Fibroblast of villous mesenchyme (primary cell): ENCODE measurements around the gene SUMO1. TPM values are rescaled to one million over a fixed set of nuclear protein-coding genes. Genes with fewer than 3 reads are reported as not detected.
"Not testable (repeated sequence)": the region's sequence is repeated elsewhere in the genome, so short reads cannot be mapped to it uniquely, and the experiment has no call there.

ENCODE experiments used
- DNase-seq: peaks from one replicate; pipeline ENCODE4 v3.0.0-alpha.2; 2010; ENCODE audit warnings: low read depth
- H3K4me3 ChIP-seq: 2 replicates; pipeline ENCODE4 v1.5.1; 2011; ENCODE audit warnings: low read depth, mild to moderate bottlenecking, low read length
- total RNA-seq: library from RNA; depleted of rRNA; stranded (reverse); fragments of >200 nt; gene quantifications from 2 replicates; pipeline ENCODE4 v1.2.3, GENCODE V29; 2012
- TF ChIP-seq, protein P1 (sequence below): IDR thresholded peaks from 2 replicates; pipeline ENCODE4 v1.5.1; 2012; ENCODE audit warnings: low read depth, mild to moderate bottlenecking, low read length; ENCODE audit not compliant: insufficient read depth

SUMO1 gene
- total RNA-seq: 109 and 167 TPM in 2 replicates

DNA sequence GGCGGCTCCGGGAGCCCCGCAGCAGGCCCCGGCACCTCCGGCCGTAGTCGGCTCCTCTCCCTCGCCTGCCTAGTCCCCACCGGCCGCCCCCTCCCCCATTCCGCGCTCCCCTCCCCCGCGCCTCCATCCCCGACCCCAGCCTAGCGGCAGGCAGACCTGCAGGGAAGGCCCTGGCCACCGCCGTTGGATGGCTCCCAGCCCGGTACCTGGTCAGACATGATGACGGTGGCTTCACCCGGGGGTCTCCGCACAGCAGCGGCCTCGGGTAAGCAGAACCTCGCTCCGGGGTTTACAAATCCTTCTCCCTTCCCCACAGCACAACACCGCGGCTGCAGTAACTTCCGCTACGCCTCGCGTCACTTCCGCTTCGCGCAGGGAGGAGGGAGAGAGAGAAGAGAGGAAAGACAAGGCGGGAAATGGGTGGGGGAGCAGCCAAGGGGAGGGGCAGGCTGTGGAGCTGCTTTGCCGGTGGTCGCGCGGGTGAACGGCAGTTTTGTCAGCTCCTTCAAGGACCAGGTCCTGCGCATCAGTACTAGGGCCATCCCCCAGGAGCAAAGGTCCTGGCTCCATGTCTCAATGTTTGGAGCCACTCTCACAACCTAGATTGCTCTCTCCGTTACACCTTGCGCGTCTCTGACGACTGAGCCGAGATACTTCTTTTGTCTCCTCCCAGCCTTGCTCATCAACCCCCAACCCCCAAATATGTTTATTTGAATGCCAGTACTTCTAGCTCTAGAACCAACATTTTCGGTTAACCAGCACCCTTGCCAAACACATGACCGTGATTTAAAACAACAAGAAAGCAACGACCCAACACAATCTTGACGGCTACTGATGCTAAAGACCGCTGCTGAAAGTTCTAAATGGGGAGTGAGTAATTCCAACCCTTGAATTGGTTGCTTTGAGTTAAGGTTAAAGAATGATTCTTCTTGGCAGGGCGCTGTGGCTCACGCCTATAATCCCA, at the start of gene SUMO1:
SUMO1 (minus strand) TSS at position 364 of the 964 bp plus-strand sequence; CDS start at position 218, 146 bp downstream.
- peak; percentile 84 for DNase-seq
- TF ChIP-seq, protein P1, sequence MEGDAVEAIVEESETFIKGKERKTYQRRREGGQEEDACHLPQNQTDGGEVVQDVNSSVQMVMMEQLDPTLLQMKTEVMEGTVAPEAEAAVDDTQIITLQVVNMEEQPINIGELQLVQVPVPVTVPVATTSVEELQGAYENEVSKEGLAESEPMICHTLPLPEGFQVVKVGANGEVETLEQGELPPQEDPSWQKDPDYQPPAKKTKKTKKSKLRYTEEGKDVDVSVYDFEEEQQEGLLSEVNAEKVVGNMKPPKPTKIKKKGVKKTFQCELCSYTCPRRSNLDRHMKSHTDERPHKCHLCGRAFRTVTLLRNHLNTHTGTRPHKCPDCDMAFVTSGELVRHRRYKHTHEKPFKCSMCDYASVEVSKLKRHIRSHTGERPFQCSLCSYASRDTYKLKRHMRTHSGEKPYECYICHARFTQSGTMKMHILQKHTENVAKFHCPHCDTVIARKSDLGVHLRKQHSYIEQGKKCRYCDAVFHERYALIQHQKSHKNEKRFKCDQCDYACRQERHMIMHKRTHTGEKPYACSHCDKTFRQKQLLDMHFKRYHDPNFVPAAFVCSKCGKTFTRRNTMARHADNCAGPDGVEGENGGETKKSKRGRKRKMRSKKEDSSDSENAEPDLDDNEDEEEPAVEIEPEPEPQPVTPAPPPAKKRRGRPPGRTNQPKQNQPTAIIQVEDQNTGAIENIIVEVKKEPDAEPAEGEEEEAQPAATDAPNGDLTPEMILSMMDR: no peak
- H3K4me3 ChIP-seq: peak within 1 kb of the TSS; percentile 97

DNA sequence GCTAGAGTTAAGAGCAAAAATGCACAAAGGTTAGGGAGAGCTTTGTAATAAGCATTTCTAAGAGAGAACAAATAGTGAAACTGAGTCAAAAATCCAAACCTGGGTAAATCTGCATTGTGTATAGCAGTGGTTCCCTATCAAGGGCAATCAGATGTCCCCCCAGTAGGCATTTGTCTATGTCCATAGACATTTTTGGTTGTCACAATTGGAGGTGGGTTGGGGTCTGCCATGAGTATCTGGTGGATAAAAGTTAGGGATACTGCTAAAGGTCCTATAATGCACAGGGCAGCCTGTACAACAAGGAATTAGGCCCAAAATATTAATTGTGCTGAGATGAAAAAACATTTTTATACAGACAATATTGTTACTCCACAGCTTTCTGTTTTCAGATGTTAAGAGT, 48.2 kb upstream of the SUMO1 start:
- TF ChIP-seq, protein P1: no peak
- no peak overlapping the region for H3K4me3 ChIP-seq
- no peak for DNase-seq

DNA sequence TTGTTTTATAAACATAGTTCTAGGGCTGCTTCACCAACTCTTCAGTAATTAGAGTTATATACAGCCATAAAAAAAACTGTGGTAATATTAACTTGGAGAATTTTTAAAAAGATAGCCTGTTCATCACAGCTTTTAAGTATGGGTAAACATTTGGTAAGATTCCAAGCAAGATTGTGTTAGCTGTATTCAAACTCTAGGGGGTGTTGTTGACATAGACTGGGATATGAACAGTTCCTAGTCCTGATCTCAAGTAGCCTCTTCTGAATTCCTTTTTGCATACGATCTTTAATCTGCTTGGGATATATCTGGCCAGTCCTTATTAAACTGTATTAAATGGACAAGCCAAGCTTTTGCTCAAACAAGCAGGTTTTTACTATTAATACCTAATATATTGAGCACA, 40.5 kb upstream of the SUMO1 start:
- no peak overlapping the region for H3K4me3 ChIP-seq
- DNase-seq: peak; percentile 80
- TF ChIP-seq, protein P1: peak; percentile 68

DNA sequence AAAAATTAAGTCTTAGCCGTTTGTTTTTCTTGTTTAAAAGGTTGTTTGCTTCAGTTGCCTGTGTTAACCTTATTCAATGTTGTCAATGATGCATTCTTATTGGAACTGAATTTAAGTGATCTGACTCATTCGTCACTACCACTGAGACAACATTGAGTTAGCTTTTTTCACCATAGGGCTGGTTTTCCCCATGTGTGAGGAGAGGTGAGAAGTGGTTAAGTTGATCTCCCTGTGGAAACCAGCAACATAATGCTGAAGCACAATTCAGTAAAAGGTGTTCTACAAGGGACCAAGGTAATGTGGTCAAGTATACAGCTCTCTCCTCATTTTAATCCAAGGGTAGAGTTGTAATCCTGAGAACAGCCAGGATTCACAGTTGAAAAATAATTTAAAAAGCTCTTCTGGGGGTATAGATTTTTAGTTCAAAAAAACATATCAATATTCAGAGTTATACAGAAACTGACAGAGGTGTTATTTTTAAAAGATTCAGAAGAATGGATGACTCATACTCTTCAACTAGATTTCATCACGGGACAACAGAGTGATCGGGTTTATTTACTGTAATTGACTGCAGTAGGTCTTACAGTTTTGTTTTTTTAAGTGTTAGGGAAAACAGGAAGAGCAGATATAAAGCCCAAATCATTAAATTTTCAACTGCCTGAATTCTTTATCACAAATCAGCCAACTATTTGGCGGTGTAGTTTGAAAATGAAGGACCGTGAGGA, 39.8 kb upstream of the SUMO1 start:
- TF ChIP-seq, protein P1: no peak
- H3K4me3 ChIP-seq: no peak overlapping the region
- peak; percentile 80 for DNase-seq

DNA sequence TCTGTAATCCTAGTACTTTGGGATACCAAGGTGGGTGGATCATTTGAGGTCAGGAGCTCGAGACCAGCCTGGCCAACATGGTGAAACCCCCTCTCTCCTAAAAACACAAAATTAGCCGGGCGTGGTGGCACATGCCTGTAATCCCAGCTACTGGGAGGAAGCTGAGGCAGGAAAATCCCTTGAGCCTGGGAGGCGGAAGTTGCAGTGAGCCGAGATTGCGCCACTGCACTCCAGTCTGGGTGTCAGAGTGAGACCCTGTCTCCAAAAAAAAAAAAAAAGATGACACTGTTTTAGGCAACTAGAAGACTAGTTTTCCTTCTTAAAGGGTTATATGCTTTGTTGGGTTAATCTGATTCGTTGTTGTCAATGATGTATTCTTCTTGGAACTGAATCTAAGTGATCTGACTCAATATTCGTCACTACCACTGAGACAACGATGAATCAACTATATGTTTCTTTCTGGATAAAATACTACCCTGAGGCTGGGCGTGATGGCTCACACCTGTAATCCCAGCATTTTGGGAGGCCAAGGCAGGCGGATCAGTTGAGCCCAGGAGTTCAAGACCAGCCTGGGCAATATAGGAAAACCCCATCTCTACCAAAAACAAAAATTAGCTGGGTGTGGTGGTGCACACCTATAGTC, 37.8 kb upstream of the SUMO1 start:
- not testable (repeated sequence) for H3K4me3 ChIP-seq

DNA sequence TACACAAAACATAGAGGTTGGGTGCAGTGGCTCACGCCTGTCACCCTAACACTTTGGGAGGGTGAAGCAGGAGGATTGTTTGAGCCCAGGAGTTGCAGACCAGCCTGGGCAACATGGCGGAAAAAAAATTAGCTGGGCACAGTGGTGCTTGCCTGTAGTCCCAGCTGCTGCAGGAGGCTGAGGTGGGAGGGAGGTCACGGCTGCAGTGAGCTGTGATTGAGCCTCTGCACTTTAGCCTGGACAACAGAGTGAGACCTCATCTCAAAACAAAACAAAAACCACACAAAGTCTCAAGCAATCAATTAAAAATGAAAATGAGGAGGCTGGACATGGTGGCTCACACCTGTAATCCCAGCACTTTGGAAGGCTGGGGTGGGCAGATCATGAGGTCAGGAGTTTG, 32.1 kb upstream of the SUMO1 start:
- H3K4me3 ChIP-seq: no peak overlapping the region
- TF ChIP-seq, protein P1: no peak
- no peak for DNase-seq

More for the DNA sequence above, 37.8 kb upstream of the SUMO1 start:
- not testable (repeated sequence) for DNase-seq
